PFSK-1 (cell line): ENCODE data around the gene RGPD8. TPM values are rescaled to one million over a fixed set of nuclear protein-coding genes. Genes with fewer than 3 reads are reported as not detected.

Experiments
- FOXP2 ChIP-seq: optimal IDR thresholded peaks from 2 replicates; pipeline ENCODE3; 2011; ENCODE audit warnings: borderline replicate concordance, control low read depth, inconsistent platforms; ENCODE audit not compliant: insufficient read depth; ENCODE audit errors: extremely low read length, extremely low read depth
- POLR2AphosphoS5 ChIP-seq: IDR thresholded peaks from 2 replicates; pipeline ENCODE4 v1.6.1; 2012; ENCODE audit warnings: low read depth, mild to moderate bottlenecking, control low read depth, low read length, moderate library complexity
- SIN3A ChIP-seq: IDR thresholded peaks from 2 replicates; pipeline ENCODE4 v1.6.1; 2012; ENCODE audit warnings: mild to moderate bottlenecking, low read length, moderate library complexity, borderline replicate concordance; ENCODE audit not compliant: insufficient read depth
- TAF1 ChIP-seq: IDR thresholded peaks from 2 replicates; pipeline ENCODE4 v1.6.1; 2012; ENCODE audit warnings: low read length, control low read depth, borderline replicate concordance; ENCODE audit not compliant: insufficient read depth
- polyA plus RNA-seq: library from polyadenylated mRNA; unstranded; fragments of >200 nt; gene quantifications from one replicate; pipeline ENCODE4 v1.2.1, GENCODE V29; 2012; ENCODE audit warnings: low read depth, missing spikeins; ENCODE audit not compliant: insufficient read length
- TF ChIP-seq, protein P1 (sequence below), 2 experiments: IDR thresholded peaks; 2 replicates each; pipeline versions ENCODE4 v1.6.1 to v1.8.0; 2011 to 2012; ENCODE audit warnings: low read depth in 2 of 2, low read length in 2 of 2, control low read depth in 1 of 2, inconsistent platforms in 1 of 2, mild to moderate bottlenecking in 1 of 2, moderate library complexity in 1 of 2; ENCODE audit not compliant: insufficient read depth in 1 of 2

The RGPD8 gene
- polyA plus RNA-seq = 3.6 TPM

DNA sequence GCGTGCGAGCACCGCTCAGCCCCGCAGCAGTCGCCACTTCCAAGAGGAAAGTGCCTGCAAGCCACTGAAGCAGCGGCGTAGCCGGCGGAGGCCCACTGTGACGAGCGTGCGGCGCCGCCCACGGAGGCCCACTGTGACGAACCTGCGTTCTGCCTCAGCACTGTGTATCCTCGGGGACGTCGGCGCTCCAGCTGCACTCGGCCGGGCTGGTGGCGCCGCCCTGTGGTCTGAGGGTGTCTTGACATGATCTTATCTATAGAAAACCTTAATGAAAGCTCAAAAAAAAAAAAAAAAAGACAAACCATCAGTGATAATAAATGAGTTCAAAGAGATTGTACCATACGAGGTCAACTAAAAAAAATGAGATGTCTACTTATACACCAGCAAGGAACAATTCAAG lies at the start of gene RGPD8:
RGPD8 (minus strand) TSS at position 166 of the 400 bp plus-strand sequence. CDS start 192 bp downstream, outside the sequence.
- TF ChIP-seq POLR2AphosphoS5 = peak; percentile 24; the same call in 1 of the 2 replicates

DNA sequence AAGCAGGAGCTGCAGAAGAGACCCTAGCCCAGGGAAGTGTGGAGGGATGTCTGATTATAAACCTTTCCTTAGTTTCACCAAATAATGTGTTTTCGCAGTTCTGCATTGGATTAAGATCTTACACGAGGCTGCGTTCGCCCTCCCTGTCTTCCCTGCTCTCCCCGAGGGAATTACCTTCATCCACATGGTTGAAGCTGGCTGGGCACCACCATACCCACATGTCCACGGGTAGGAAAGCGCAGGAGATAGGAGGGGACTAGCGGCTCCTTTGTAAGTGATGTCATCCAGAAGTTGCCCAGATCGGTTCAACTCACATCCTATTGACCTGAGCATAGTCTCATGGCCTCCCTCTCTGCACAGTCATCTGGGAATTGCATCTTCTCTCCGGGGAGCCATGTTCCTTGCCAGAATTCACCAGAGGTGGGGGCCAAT lies 49.6 kb upstream of the RGPD8 start:
- TF ChIP-seq POLR2AphosphoS5 (no peak), FOXP2 (no peak), SIN3A (no peak), TAF1 (no peak)
- TF ChIP-seq, protein P1, sequence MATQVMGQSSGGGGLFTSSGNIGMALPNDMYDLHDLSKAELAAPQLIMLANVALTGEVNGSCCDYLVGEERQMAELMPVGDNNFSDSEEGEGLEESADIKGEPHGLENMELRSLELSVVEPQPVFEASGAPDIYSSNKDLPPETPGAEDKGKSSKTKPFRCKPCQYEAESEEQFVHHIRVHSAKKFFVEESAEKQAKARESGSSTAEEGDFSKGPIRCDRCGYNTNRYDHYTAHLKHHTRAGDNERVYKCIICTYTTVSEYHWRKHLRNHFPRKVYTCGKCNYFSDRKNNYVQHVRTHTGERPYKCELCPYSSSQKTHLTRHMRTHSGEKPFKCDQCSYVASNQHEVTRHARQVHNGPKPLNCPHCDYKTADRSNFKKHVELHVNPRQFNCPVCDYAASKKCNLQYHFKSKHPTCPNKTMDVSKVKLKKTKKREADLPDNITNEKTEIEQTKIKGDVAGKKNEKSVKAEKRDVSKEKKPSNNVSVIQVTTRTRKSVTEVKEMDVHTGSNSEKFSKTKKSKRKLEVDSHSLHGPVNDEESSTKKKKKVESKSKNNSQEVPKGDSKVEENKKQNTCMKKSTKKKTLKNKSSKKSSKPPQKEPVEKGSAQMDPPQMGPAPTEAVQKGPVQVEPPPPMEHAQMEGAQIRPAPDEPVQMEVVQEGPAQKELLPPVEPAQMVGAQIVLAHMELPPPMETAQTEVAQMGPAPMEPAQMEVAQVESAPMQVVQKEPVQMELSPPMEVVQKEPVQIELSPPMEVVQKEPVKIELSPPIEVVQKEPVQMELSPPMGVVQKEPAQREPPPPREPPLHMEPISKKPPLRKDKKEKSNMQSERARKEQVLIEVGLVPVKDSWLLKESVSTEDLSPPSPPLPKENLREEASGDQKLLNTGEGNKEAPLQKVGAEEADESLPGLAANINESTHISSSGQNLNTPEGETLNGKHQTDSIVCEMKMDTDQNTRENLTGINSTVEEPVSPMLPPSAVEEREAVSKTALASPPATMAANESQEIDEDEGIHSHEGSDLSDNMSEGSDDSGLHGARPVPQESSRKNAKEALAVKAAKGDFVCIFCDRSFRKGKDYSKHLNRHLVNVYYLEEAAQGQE (IDR thresholded peaks at IDR 0.05; ENCODE audit: insufficient read depth in 1 of 2, low read depth in 2 of 2, low read length in 2 of 2) = no peak

DNA sequence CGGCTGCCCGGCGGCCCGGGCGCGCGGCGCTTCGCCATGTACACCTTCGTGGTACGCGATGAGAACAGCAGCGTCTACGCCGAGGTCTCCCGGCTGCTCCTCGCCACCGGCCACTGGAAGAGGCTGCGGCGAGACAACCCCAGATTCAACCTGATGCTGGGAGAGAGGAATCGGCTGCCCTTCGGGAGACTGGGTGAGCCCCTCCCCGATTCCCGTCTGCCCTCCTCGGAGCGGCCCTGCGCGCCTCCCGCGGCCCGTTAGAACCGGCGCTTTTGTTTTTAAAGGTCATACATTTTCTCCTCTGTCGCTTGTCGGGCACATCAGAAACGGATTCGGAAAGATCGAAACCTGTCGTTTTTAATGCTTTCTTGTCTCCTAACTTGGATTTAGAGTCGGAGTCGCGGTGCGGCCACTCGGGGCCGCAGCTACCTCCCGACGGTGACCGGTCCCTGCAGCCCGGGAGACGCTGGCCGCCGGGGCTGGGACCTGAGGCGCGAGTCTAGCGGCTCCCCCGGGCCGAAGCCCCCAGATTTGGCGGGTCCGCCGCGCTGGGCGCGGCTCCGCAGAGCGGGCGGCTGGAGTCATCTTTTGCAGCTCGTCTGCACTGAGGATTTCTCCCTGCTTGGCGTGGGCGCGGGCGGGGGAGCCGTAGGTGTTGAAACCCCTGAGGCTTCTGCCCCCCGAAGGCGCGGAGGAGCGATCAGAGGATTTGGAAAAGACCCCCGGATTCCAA lies 49.0 kb upstream of the RGPD8 start:
- TF ChIP-seq POLR2AphosphoS5 (no peak), TAF1 (no peak), FOXP2 (no peak), SIN3A (no peak)
- TF ChIP-seq, protein P1 (IDR thresholded peaks at IDR 0.05; ENCODE audit: insufficient read depth in 1 of 2, low read depth in 2 of 2, low read length in 2 of 2) = no peak

DNA sequence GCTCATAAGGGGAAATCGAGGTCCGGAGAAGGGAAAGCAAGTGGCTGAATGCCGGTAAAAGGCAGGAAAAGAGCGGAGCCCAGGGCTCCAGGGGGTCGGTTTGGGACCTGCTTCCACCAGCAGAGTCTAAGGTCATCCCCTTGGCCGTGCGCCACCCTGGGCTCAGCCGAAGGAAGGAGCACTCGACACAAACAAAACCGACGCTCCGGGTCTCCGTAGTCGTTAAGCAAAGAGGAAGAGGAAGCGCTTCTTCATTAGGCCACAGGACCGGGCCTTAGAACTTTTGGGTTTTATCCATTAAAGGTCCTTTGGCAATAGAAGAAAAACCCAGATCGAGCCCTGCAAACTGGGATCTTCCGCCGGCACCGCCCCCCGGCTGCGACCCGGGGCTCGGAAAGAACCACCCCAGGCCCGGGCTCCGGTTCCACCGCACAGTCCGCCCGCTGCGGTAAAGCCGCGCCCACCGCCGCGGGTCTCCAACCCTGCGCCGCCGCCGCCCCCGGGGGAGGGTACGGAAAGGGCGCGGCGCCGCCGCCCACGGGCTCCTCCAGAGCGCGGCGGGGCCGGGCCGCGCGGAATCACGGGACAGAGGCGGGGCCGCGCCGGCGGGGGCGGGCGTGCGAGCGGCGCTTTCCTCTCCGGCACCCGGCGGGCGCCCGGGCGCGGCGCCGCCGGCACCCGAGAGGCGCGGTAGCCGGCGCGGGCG lies 48.2 kb upstream of the RGPD8 start, which contains the start of gene TTL:
TTL (plus strand) TSS at position 629 of the 706 bp plus-strand sequence. CDS start 189 bp downstream, outside the sequence.
- TF ChIP-seq POLR2AphosphoS5 (no peak), TAF1 (no peak), FOXP2 (no peak), SIN3A (no peak; the same call in 1 of the 2 replicates)
- TF ChIP-seq, protein P1 (IDR thresholded peaks at IDR 0.05; ENCODE audit: insufficient read depth in 1 of 2, low read depth in 2 of 2, low read length in 2 of 2) = no peak

DNA sequence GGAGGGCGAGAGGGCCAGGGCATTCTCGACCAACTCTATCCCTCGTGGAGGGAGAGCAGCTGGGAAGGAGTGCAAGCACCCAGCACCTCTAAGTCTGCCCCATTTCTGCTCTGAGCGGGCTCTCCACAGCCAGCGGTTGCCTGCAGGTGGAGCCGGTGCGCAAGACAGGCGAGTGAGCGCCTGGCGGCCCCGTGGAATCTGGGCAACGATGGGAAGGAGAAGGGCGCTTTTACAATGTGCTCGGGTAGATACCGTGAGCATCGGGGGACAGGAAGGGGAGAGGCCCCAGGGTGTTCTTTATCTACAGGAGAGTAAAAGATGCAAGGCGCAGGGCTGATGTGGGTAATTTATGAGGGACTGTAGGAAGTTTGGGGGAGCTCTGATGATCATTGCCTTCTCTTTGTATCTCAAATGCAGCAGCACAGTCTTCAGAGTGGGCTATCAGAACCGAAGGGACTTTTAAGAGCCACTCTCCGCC lies 47.6 kb upstream of the RGPD8 start:
- TF ChIP-seq POLR2AphosphoS5 (no peak), FOXP2 (peak; percentile 62), TAF1 (0 out of 2 replicates have a peak, but pooled peaks have one; percentile 23)
